ENCODE results near the gene PDGFB.

The PDGFB gene

GRCh38 chr22:39205344-39206021, 39.3 kb downstream of the PDGFB start:
- in situ Hi-C loops (cut with HindIII; ENCODE audit: low pct_ligation_motif_present, low sequenced_read_pairs) = no loop called here
- no peaks in the 10 kb centered on the region for H3K27me3 ChIP-seq (replicated peaks)
- TF ChIP-seq CTCF (IDR thresholded peaks at IDR 0.05; ENCODE audit: low read depth, low read length, missing control alignments) = no peak
- peak; percentile 45 for DNase-seq
- no peaks in the 10 kb centered on the region for H3K36me3 ChIP-seq (replicated peaks)
- H3K4me3 ChIP-seq (ENCODE audit: low read depth, low read length) = no peak overlapping the region
- no peak overlapping the region for H3K27ac ChIP-seq

- H3K36me3 ChIP-seq (replicated peaks) = no peaks in the 10 kb centered on the region
- no peak overlapping the region for H3K4me3 ChIP-seq (ENCODE audit: low read depth, low read length)
- no peak for TF ChIP-seq CTCF (IDR thresholded peaks at IDR 0.05; ENCODE audit: low read depth, low read length, missing control alignments)
- in situ Hi-C loops (cut with HindIII; ENCODE audit: low pct_ligation_motif_present, low sequenced_read_pairs) = no loop called here
- no peak for DNase-seq
- H3K27ac ChIP-seq = no peak overlapping the region
- H3K27me3 ChIP-seq (replicated peaks) = no peaks in the 10 kb centered on the region
Observed at GRCh38 chr22:39204216-39204615, 40.6 kb downstream of the PDGFB start.

- DNase-seq = no peak
- H3K4me3 ChIP-seq (ENCODE audit: low read depth, low read length) = no peak overlapping the region
- in situ Hi-C loops (cut with HindIII; ENCODE audit: low pct_ligation_motif_present, low sequenced_read_pairs) = no loop called here
- no peak overlapping the region for H3K27ac ChIP-seq
- H3K27me3 ChIP-seq (replicated peaks) = no peaks in the 10 kb centered on the region
- H3K36me3 ChIP-seq (replicated peaks) = no peaks in the 10 kb centered on the region
- no peak for TF ChIP-seq CTCF (IDR thresholded peaks at IDR 0.05; ENCODE audit: low read depth, low read length, missing control alignments)
Observed at GRCh38 chr22:39197578-39197977, 47.2 kb downstream of the PDGFB start.

GRCh38 chr22:39194098-39194497, 50.7 kb downstream of the PDGFB start:
- TF ChIP-seq CTCF (IDR thresholded peaks at IDR 0.05; ENCODE audit: low read depth, low read length, missing control alignments) = no peak
- DNase-seq = no peak
- no peak overlapping the region for H3K27ac ChIP-seq
- no peaks in the 10 kb centered on the region for H3K36me3 ChIP-seq (replicated peaks)
- H3K27me3 ChIP-seq (replicated peaks) = no peaks in the 10 kb centered on the region
- H3K4me3 ChIP-seq (ENCODE audit: low read depth, low read length) = no peak overlapping the region
- in situ Hi-C loops (cut with HindIII; ENCODE audit: low pct_ligation_motif_present, low sequenced_read_pairs) = no loop called here

- H3K36me3 ChIP-seq (replicated peaks) = no peaks in the 10 kb centered on the region
- DNase-seq = no peak
- no peaks in the 10 kb centered on the region for H3K27me3 ChIP-seq (replicated peaks)
- in situ Hi-C loops (cut with HindIII; ENCODE audit: low pct_ligation_motif_present, low sequenced_read_pairs) = no loop called here
- no peak overlapping the region for H3K27ac ChIP-seq
- H3K4me3 ChIP-seq (ENCODE audit: low read depth, low read length) = no peak overlapping the region
- no peak for TF ChIP-seq CTCF (IDR thresholded peaks at IDR 0.05; ENCODE audit: low read depth, low read length, missing control alignments)
Observed at GRCh38 chr22:39188809-39189208, 56.0 kb downstream of the PDGFB start.

DNA sequence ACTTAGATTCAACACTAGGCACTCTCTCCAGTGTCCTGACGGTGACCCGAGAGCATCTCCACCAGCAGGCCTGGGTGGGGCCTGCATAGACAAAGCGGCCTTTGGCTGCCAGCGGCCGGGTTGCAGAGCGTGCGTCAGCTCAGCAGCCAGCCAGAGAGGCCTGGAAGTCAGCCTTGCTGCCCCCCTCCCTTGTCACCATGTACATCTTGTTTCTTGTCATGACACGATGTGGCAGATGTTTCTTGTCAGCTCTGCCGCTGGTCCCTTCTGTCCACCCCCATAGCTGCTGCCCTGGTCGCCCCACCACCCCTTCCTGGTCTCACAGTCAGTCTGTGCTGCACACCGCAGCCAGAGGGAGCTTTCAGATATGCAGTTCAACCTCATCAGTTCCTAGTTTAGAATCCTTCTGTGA, 59.2 kb downstream of the PDGFB start:
- in situ Hi-C loops (cut with HindIII; ENCODE audit: low pct_ligation_motif_present, low sequenced_read_pairs) = no loop called here
- H3K27ac ChIP-seq = peak overlapping the region; percentile 15
- H3K27me3 ChIP-seq (replicated peaks) = no peaks in the 10 kb centered on the region
- TF ChIP-seq CTCF (IDR thresholded peaks at IDR 0.05; ENCODE audit: low read depth, low read length, missing control alignments) = peak; percentile 62
- no peak overlapping the region for H3K4me3 ChIP-seq (ENCODE audit: low read depth, low read length)
- H3K36me3 ChIP-seq (replicated peaks) = no peaks in the 10 kb centered on the region
- DNase-seq = no peak

Data from brain microvascular endothelial cell (primary cell).